ENCODE measurements around the gene GLI3. TPM values are rescaled to one million over a fixed set of nuclear protein-coding genes. Genes with fewer than 3 reads are reported as not detected.
A peak's percentile ranks its signal among the peaks of the same experiment; 100 is the strongest.

The GLI3 gene
- total RNA-seq, 2 donors from 2014 or later, result 2.7 to 10.2 TPM

DNA sequence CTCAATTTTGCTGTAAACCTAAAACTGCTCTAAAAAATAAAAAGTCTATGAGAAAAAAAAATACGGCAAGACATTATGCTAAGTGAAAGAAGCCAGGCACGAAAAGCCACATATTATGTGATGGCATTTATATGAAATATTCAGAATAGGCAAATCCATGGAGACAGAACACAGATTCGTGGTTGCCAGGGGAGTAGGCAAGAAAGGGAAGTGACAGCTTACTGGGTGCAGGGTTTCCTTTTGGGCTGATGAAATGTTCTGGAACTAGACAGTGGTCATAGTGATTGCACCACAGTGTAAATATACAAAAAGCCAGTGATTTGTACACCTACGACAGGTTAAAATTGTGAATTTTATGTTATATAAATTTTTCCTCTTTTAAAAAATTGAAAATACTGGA is 41.3 kb upstream of the GLI3 start:
- 90 to 97% methylated on average over 3 to 4 of the region's 4 CpGs for WGBS, 2 experiments (ENCODE audit: insufficient coverage in 1 of 2, insufficient read length in 1 of 2)
- no peak overlapping the region for H3K27ac Mint-ChIP-seq
- Histone ChIP-seq H3K9ac (ENCODE audit: extremely low read depth, low read length, poor library complexity, severe bottlenecking) (no peak overlapping the region), H3K4me1 (ENCODE audit: control insufficient read depth, insufficient read depth, low read length) (no peaks in the 10 kb centered on the region), H3K9me3 (ENCODE audit: control insufficient read depth, low read length) (no peaks in the 10 kb centered on the region), H3K36me3 (ENCODE audit: control insufficient read depth, insufficient read depth, low read length) (no peaks in the 10 kb centered on the region), H3K27ac (ENCODE audit: low read depth, low read length) (no peak overlapping the region), H3K27me3 (ENCODE audit: control insufficient read depth, insufficient read depth, low read length, poor library complexity, severe bottlenecking) (peaks cover 30% of the 10 kb centered on the region), H3K4me3 (ENCODE audit: low read length) (no peak overlapping the region)
- H3K4me1 Mint-ChIP-seq, result peaks cover 4% of the 10 kb centered on the region
- TF ChIP-seq, protein P1, sequence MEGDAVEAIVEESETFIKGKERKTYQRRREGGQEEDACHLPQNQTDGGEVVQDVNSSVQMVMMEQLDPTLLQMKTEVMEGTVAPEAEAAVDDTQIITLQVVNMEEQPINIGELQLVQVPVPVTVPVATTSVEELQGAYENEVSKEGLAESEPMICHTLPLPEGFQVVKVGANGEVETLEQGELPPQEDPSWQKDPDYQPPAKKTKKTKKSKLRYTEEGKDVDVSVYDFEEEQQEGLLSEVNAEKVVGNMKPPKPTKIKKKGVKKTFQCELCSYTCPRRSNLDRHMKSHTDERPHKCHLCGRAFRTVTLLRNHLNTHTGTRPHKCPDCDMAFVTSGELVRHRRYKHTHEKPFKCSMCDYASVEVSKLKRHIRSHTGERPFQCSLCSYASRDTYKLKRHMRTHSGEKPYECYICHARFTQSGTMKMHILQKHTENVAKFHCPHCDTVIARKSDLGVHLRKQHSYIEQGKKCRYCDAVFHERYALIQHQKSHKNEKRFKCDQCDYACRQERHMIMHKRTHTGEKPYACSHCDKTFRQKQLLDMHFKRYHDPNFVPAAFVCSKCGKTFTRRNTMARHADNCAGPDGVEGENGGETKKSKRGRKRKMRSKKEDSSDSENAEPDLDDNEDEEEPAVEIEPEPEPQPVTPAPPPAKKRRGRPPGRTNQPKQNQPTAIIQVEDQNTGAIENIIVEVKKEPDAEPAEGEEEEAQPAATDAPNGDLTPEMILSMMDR (conservative IDR thresholded peaks at IDR 0.05), result no peak
- peaks cover 30% of the 10 kb centered on the region for H3K27me3 Mint-ChIP-seq (ENCODE audit: insufficient read depth)
- no peaks in the 10 kb centered on the region for H3K36me3 Mint-ChIP-seq (ENCODE audit: low read depth)
- no peaks in the 10 kb centered on the region for H3K9me3 Mint-ChIP-seq
- no peak for DNase-seq
- H3K4me3 Mint-ChIP-seq, result no peak overlapping the region

DNA sequence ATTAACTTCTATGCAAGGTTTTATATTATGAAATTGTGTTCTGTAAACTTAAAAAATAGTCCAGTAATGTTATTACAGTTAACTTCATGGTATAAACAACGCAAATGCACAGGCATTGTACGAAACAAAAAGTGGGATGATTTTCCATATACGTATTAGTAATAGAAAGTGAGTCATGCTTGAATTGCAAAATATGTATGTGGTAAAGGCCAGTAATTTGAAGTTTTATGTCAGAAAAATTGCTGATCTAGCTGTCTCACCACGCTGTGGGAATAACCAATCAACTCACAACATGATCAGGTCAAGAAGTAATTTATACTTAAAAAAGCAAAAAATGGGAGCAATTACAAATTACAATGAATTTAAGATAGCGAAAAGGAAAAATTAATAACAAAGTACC is 37.0 kb upstream of the GLI3 start:
- Mint-ChIP-seq H3K9me3 (no peaks in the 10 kb centered on the region), H3K36me3 (ENCODE audit: low read depth) (no peaks in the 10 kb centered on the region), H3K4me1 (peaks cover 7% of the 10 kb centered on the region), H3K27me3 (ENCODE audit: insufficient read depth) (peaks cover 14% of the 10 kb centered on the region), H3K4me3 (no peak overlapping the region), H3K27ac (no peak overlapping the region)
- Histone ChIP-seq H3K27ac (ENCODE audit: low read depth, low read length) (no peak overlapping the region), H3K9me3 (ENCODE audit: control insufficient read depth, low read length) (no peaks in the 10 kb centered on the region), H3K4me3 (ENCODE audit: low read length) (no peak overlapping the region), H3K9ac (ENCODE audit: extremely low read depth, low read length, poor library complexity, severe bottlenecking) (no peak overlapping the region), H3K4me1 (ENCODE audit: control insufficient read depth, insufficient read depth, low read length) (no peaks in the 10 kb centered on the region), H3K27me3 (ENCODE audit: control insufficient read depth, insufficient read depth, low read length, poor library complexity, severe bottlenecking) (peaks cover 14% of the 10 kb centered on the region), H3K36me3 (ENCODE audit: control insufficient read depth, insufficient read depth, low read length) (no peaks in the 10 kb centered on the region)
- TF ChIP-seq, protein P1 (conservative IDR thresholded peaks at IDR 0.05), result no peak
- WGBS, 2 experiments (ENCODE audit: insufficient coverage in 1 of 2, insufficient read length in 1 of 2), result 96 to 98% methylated on average over 3 to 5 of the region's 5 CpGs
- no peak for DNase-seq

- H3K27ac Mint-ChIP-seq, result no peak overlapping the region
- Histone ChIP-seq H3K9me3 (ENCODE audit: control insufficient read depth, low read length) (no peaks in the 10 kb centered on the region), H3K4me1 (ENCODE audit: control insufficient read depth, insufficient read depth, low read length) (no peaks in the 10 kb centered on the region), H3K36me3 (ENCODE audit: control insufficient read depth, insufficient read depth, low read length) (no peaks in the 10 kb centered on the region), H3K27ac (ENCODE audit: low read depth, low read length) (no peak overlapping the region), H3K27me3 (ENCODE audit: control insufficient read depth, insufficient read depth, low read length, poor library complexity, severe bottlenecking) (peaks cover 10% of the 10 kb centered on the region), H3K9ac (ENCODE audit: extremely low read depth, low read length, poor library complexity, severe bottlenecking) (no peak overlapping the region), H3K4me3 (ENCODE audit: low read length) (no peak overlapping the region)
- no peak overlapping the region for H3K4me3 Mint-ChIP-seq
- TF ChIP-seq, protein P1 (conservative IDR thresholded peaks at IDR 0.05), result peak; percentile 74
- no peaks in the 10 kb centered on the region for H3K9me3 Mint-ChIP-seq
- H3K36me3 Mint-ChIP-seq (ENCODE audit: low read depth), result no peaks in the 10 kb centered on the region
- WGBS, 2 experiments (ENCODE audit: insufficient coverage in 1 of 2, insufficient read length in 1 of 2), result 66 to 71% methylated on average over 2 to 3 of the region's 3 CpGs
- peaks cover 6% of the 10 kb centered on the region for H3K27me3 Mint-ChIP-seq (ENCODE audit: insufficient read depth)
- peaks cover 7% of the 10 kb centered on the region for H3K4me1 Mint-ChIP-seq
- peak; percentile 57 for DNase-seq
Measured at GRCh38 chr7:42272793-42273665, 36.0 kb upstream of the GLI3 start.

All from endodermal cell (in vitro differentiated cells).